NCI-H82 (cell line): ENCODE measurements around the gene RAP2A.
A peak's percentile ranks its signal among the peaks of the same experiment; 100 is the strongest.

ENCODE experiments used
- DNase-seq: peaks from one replicate; lab custom pipeline; 2025; lab: John Stamatoyannopoulos, UW

RAP2A gene

GRCh38 chr13:97495678-97496077, 61.7 kb downstream of the RAP2A start:
- DNase-seq, result no peak

- no peak for DNase-seq
Observed at GRCh38 chr13:97496511-97496910, 62.5 kb downstream of the RAP2A start.

GRCh38 chr13:97497400-97497799, 63.4 kb downstream of the RAP2A start:
- no peak for DNase-seq

GRCh38 chr13:97498419-97498818, 64.5 kb downstream of the RAP2A start:
- DNase-seq, result no peak

- DNase-seq, result no peak
Observed at GRCh38 chr13:97499181-97499580, 65.2 kb downstream of the RAP2A start.

GRCh38 chr13:97502181-97502580, 68.2 kb downstream of the RAP2A start:
- DNase-seq, result no peak

- no peak for DNase-seq
Observed at GRCh38 chr13:97502706-97503105, 68.7 kb downstream of the RAP2A start.

GRCh38 chr13:97505017-97505416, 71.0 kb downstream of the RAP2A start:
- DNase-seq, result no peak

GRCh38 chr13:97506511-97506910, 72.5 kb downstream of the RAP2A start:
- DNase-seq, result no peak

- peak; percentile 31 for DNase-seq
Observed at GRCh38 chr13:97512732-97513131, 78.8 kb downstream of the RAP2A start.

- no peak for DNase-seq
Observed at GRCh38 chr13:97515643-97516042, 81.7 kb downstream of the RAP2A start.

GRCh38 chr13:97517967-97518366, 84.0 kb downstream of the RAP2A start:
- no peak for DNase-seq
